Natural killer cell (primary cell): ENCODE results near the gene IL17REL. TPM values are rescaled to one million over a fixed set of nuclear protein-coding genes. Genes with fewer than 3 reads are reported as not detected.

Experiments used
- ATAC-seq, 3 donors: fragments of 150-1000 bp in 2 of 3; fragments of 200-7000 bp in 1 of 3; cut with Tn5 transposase; 1 replicate in 1 of 3; 2 replicates in 2 of 3; pipeline ENCODE4 v1.10.0; 2021; ENCODE audit warnings: mild to moderate bottlenecking in 2 of 3, moderate library complexity in 2 of 3
- DNase-seq, 2 donors: peaks; one replicate each; pipeline versions ENCODE4 v3.0.0 to v3.0.0-alpha.2; 2013 to 2021; ENCODE audit warnings: mixed read lengths in 1 of 2
- H3K27ac ChIP-seq: one replicate; pipeline ENCODE4 v1.5.1; 2013; ENCODE audit warnings: mild to moderate bottlenecking, low read length
- H3K27me3 ChIP-seq: one replicate; pipeline ENCODE4 v1.6.1; 2013; ENCODE audit warnings: low read length; ENCODE audit not compliant: control insufficient read depth, insufficient read depth
- H3K36me3 ChIP-seq: one replicate; pipeline ENCODE4 v1.6.1; 2013; ENCODE audit warnings: low read length; ENCODE audit not compliant: control insufficient read depth, insufficient read depth
- H3K4me1 ChIP-seq: one replicate; pipeline ENCODE4 v1.6.1; 2013; ENCODE audit warnings: low read length; ENCODE audit not compliant: control insufficient read depth, insufficient read depth
- H3K4me3 ChIP-seq: one replicate; pipeline ENCODE4 v1.5.1; 2013; ENCODE audit warnings: low read length
- H3K9me3 ChIP-seq: one replicate; pipeline ENCODE4 v1.6.1; 2013; ENCODE audit warnings: low read length; ENCODE audit not compliant: control insufficient read depth, insufficient read depth
- H3K27ac Mint-ChIP-seq, 2 donors: one replicate each; pipeline ENCODE4 v1.8.0; 2022; ENCODE audit warnings: mild to moderate bottlenecking in 2 of 2, mixed read lengths in 2 of 2, moderate library complexity in 1 of 2
- H3K27me3 Mint-ChIP-seq, 2 donors: one replicate each; pipeline ENCODE4 v1.8.0; 2022; ENCODE audit warnings: low read depth in 2 of 2, mixed read lengths in 2 of 2
- H3K36me3 Mint-ChIP-seq: one replicate; pipeline ENCODE4 v1.8.0; 2022; ENCODE audit warnings: mixed read lengths
- H3K4me1 Mint-ChIP-seq, 2 donors: one replicate each; pipeline ENCODE4 v1.8.0; 2022; ENCODE audit warnings: mixed read lengths in 2 of 2
- H3K4me3 Mint-ChIP-seq: one replicate; pipeline ENCODE4 v1.8.0; 2022; ENCODE audit warnings: mild to moderate bottlenecking, moderate library complexity, mixed read lengths
- H3K9me3 Mint-ChIP-seq, 2 donors: one replicate each; pipeline ENCODE4 v1.8.0; 2022; ENCODE audit warnings: mixed read lengths in 2 of 2
- WGBS: methylation state at CpG from one replicate; pipeline ENCODE4 v1.1.7; 2013; ENCODE audit warnings: missing lambda C conversion rate; ENCODE audit not compliant: insufficient coverage; 5-methylcytosine and 5-hydroxymethylcytosine counted together
- intact Hi-C: fragments of 100-400 bp; cut with micrococcal nuclease; formaldehyde crosslinking; loops from one replicate; pipeline ENCODE4 v1.14.2; 2022
- total RNA-seq, 4 donors: library from RNA; stranded (reverse); fragments of 120-200 nt in 1 of 4; gene quantifications; one replicate each; pipeline versions ENCODE4 v1.2.3 to v1.2.4, GENCODE V29; 2013 to 2022
- TF ChIP-seq, protein P1 (sequence below): fragments of 200-600 bp; IDR thresholded peaks from one replicate; pipeline ENCODE4 v1.8.0; 2022; ENCODE audit warnings: antibody characterized with exemption

IL17REL gene
- total RNA-seq, 3 donors from 2014 or later (not counting 1 experiment from before 2014, with no cell fraction given) = not detected

- H3K4me1 ChIP-seq = peaks cover 25% of the 10 kb centered on the region
- H3K4me3 Mint-ChIP-seq = no peak overlapping the region
- TF ChIP-seq, protein P1, sequence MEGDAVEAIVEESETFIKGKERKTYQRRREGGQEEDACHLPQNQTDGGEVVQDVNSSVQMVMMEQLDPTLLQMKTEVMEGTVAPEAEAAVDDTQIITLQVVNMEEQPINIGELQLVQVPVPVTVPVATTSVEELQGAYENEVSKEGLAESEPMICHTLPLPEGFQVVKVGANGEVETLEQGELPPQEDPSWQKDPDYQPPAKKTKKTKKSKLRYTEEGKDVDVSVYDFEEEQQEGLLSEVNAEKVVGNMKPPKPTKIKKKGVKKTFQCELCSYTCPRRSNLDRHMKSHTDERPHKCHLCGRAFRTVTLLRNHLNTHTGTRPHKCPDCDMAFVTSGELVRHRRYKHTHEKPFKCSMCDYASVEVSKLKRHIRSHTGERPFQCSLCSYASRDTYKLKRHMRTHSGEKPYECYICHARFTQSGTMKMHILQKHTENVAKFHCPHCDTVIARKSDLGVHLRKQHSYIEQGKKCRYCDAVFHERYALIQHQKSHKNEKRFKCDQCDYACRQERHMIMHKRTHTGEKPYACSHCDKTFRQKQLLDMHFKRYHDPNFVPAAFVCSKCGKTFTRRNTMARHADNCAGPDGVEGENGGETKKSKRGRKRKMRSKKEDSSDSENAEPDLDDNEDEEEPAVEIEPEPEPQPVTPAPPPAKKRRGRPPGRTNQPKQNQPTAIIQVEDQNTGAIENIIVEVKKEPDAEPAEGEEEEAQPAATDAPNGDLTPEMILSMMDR = no peak
- peaks cover 10% of the 10 kb centered on the region for H3K27me3 ChIP-seq
- intact Hi-C loops = no loop called here
- peaks cover 0 to 3% of the 10 kb centered on the region in 2 donors for H3K4me1 Mint-ChIP-seq
- WGBS = 83% methylated on average over 43 of the region's 43 CpGs
- H3K27me3 Mint-ChIP-seq = peaks cover 0 to 4% of the 10 kb centered on the region in 2 donors
- no peaks in the 10 kb centered on the region for H3K36me3 ChIP-seq
- H3K27ac ChIP-seq = no peak overlapping the region
- ATAC-seq (peak in 1 of 3 donors; percentile 30), DNase-seq (peak in 1 of 2 donors; percentile 32)
- peaks cover 4% of the 10 kb centered on the region for H3K9me3 ChIP-seq
- H3K9me3 Mint-ChIP-seq = peaks cover 0 to 3% of the 10 kb centered on the region in 2 donors
- peaks cover 7% of the 10 kb centered on the region for H3K36me3 Mint-ChIP-seq
- no peak overlapping the region for H3K27ac Mint-ChIP-seq
- H3K4me3 ChIP-seq = no peak overlapping the region
Measured at GRCh38 chr22:50034126-50035081, 21.8 kb upstream of the IL17REL start.

DNA sequence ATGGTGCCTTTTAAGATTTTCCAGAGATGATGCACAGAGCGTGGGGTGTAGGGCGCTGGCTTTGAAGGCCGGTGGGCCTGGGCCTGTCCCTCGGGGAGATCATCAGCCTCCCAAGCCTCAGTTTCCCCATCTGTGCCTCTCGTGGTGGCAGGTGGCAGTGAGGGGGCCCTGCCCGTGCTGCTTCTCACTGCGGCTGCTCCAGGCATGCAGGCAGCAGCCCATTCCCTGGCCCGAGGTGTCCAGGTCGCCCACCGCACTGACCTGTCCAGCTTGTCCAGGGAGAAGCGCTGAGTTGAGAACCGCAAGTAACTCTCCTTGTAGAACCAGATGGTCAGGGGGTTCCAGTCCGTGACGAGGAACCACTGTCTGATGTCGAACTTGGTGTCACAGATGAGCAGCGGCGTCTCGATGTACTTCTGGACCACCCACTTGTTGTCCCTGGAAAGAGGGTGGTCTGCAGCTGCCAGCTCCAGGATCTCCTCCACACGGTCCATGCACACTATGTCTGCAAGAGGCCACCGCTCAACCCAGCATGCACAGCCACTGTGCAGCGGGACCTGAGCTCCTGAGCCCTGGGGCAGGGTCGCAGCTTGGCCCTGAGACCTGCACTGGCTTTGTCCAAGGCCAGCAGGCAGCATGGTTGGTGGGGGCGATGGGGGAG, 20.5 kb upstream of the IL17REL start:
- peaks cover 30% of the 10 kb centered on the region for H3K4me1 ChIP-seq
- no peak overlapping the region for H3K27ac Mint-ChIP-seq
- ATAC-seq (no peak), DNase-seq (no peak)
- H3K9me3 Mint-ChIP-seq = no peaks in the 10 kb centered on the region
- H3K9me3 ChIP-seq = no peaks in the 10 kb centered on the region
- peaks cover 2% of the 10 kb centered on the region for H3K36me3 Mint-ChIP-seq
- no peak overlapping the region for H3K27ac ChIP-seq
- H3K4me3 Mint-ChIP-seq = no peak overlapping the region
- WGBS = 93% methylated on average over 23 of the region's 23 CpGs
- no peak overlapping the region for H3K4me3 ChIP-seq
- H3K27me3 ChIP-seq = peaks cover 10% of the 10 kb centered on the region
- intact Hi-C loops = no loop called here
- H3K4me1 Mint-ChIP-seq = peaks cover 0 to 6% of the 10 kb centered on the region in 2 donors
- H3K27me3 Mint-ChIP-seq = no peaks in the 10 kb centered on the region
- TF ChIP-seq, protein P1 = no peak
- H3K36me3 ChIP-seq = no peaks in the 10 kb centered on the region

DNA sequence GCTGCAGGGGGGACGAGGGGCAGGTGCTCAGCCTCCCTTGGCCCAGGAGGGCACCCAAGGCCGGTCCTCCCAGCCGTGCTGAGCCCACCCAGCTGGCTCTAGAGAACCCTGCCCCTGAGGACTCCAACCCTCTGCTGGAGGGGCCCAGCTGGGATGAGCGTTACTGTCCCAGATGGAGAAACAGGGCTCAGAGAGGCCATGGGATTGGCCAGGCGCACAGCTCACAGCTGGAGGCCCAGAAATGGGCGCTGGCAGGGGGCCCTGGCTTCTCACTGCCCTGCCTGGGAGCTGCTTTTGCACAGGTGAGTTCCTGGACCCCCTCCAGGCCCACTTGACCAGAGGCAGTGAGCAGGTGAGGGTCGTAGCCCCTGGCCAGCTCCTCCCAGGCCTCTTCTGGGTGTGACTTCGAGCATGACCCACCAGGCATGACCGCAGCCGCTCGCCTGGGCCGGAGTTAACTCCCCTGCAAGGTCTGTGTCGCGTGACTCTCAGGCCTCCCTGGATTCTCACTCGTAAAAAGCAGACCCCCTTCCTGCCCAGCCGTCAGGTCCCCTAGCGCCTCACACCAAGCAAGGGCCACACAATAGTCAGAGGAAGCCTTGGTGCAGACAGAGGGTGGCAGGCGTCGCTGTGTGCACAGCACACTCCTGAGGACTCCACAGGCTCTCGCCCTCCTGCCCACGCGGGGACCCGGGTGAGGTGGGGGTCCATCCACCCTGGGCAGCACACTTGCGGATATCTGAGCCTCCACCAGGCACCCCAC, 19.7 kb upstream of the IL17REL start:
- Histone ChIP-seq H3K4me1 (peaks cover 37% of the 10 kb centered on the region), H3K27me3 (peaks cover 10% of the 10 kb centered on the region), H3K27ac (no peak overlapping the region), H3K4me3 (no peak overlapping the region), H3K36me3 (no peaks in the 10 kb centered on the region), H3K9me3 (no peaks in the 10 kb centered on the region)
- Mint-ChIP-seq H3K4me3 (no peak overlapping the region), H3K36me3 (no peaks in the 10 kb centered on the region), H3K9me3 (no peaks in the 10 kb centered on the region), H3K4me1 (peaks cover 0 to 6% of the 10 kb centered on the region in 2 donors), H3K27ac (no peak overlapping the region), H3K27me3 (no peaks in the 10 kb centered on the region)
- TF ChIP-seq, protein P1 = no peak
- WGBS = 85% methylated on average over 24 of the region's 24 CpGs
- no peak for ATAC-seq
- no peak for DNase-seq
- intact Hi-C loops = no loop called here
